ENCODE results near the gene GLRX.

GLRX gene

DNA sequence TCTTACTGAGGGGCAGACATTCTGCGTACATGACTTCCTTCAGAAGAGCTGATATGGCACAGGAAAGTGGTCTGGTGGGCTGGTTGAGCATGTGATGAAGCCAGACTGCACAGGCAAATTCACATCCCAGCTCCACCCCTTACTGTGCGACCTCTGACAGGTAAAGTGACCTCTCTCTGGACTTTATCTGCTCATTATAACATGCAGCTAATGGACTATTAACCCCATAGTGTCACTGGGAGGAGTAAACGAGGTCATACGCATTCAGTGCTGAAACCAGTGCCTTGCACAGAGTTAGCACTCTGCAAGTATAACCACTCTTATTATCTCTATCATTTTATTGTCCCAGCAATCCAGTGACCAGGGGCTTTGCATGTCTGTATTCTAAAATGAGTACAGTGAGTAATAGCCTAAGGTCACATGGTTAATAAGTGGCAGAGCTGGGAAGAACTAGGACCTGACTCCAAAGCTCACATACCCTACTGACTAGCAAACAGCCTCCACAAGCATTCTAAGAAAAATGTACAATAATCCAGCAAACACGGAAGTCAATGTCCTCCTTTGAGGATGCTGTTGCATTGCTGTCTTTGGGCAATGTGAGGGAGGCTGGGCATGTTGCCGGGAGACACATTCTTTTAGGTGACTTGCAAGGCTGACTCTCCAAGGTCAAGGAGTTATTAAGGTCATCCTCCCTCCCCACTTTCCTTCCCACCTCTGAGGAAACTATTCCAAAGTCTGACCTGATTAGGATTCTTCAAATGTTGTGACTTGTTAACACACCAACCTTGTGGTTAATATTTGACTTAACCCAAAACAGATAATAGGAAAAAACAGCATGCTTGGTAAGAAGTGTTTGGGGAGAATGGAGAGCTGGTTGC lies 19.0 kb downstream of the GLRX start:
- Histone ChIP-seq H3K4me1 (ENCODE audit: insufficient read depth, low read length) (no peaks in the 10 kb centered on the region), H3K9me3 (ENCODE audit: insufficient read depth, low read depth, low read length) (no peaks in the 10 kb centered on the region), H3K36me3 (ENCODE audit: insufficient read depth, low read length) (no peaks in the 10 kb centered on the region), H3K9ac (ENCODE audit: low read depth, low read length) (no peak overlapping the region), H3K4me3 (ENCODE audit: low read length) (no peak overlapping the region), H3K27me3 (ENCODE audit: insufficient read depth, low read length) (no peaks in the 10 kb centered on the region), H3K27ac (ENCODE audit: low read depth, low read length) (no peak overlapping the region)
- 95% methylated on average over 5 of the region's 6 CpGs for WGBS

DNA sequence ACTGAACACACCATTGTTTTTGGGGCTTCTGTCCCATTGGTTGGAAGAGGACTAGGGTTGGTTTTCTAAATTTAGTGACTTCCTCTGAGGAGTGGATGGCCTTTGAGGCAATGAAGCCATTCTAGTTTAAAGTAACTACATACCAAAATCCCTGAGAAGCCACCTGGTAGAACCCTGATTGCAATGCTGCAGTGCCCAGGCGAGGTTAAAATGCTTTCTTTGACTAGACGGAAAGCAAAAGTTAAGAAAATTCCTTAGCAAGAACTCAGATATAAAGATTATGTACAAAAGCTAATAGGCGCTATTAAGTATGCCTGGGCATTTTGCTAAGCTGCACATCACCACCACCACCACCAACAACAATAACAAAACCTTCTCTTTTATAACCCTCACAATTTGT lies 20.6 kb downstream of the GLRX start:
- Histone ChIP-seq H3K9me3 (ENCODE audit: insufficient read depth, low read depth, low read length) (no peaks in the 10 kb centered on the region), H3K27me3 (ENCODE audit: insufficient read depth, low read length) (no peaks in the 10 kb centered on the region), H3K9ac (ENCODE audit: low read depth, low read length) (no peak overlapping the region), H3K4me1 (ENCODE audit: insufficient read depth, low read length) (no peaks in the 10 kb centered on the region), H3K4me3 (ENCODE audit: low read length) (no peak overlapping the region), H3K27ac (ENCODE audit: low read depth, low read length) (no peak overlapping the region), H3K36me3 (ENCODE audit: insufficient read depth, low read length) (no peaks in the 10 kb centered on the region)
- WGBS: 100% methylated on average over 2 of the region's 3 CpGs

DNA sequence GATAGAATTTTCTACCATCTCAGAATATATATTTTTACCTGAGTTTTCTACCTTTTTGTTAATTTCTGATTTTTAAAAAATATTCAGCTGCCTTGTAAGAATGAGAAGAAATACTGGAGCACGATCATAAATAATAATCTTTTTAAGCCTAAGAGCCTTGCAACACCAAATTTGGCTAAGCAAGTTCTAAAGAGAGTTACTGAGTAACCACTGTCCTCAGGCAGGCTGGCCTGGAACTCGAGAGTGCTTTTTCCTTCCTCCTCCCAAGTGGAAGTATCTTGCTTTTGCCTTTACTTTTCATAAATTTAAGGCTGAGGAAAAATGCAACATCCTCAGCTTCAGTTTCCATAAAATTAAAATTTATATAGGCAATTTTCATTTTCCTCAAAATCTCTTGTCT lies 21.0 kb downstream of the GLRX start:
- Histone ChIP-seq H3K4me1 (ENCODE audit: insufficient read depth, low read length) (no peaks in the 10 kb centered on the region), H3K27me3 (ENCODE audit: insufficient read depth, low read length) (no peaks in the 10 kb centered on the region), H3K9ac (ENCODE audit: low read depth, low read length) (no peak overlapping the region), H3K36me3 (ENCODE audit: insufficient read depth, low read length) (no peaks in the 10 kb centered on the region), H3K27ac (ENCODE audit: low read depth, low read length) (no peak overlapping the region), H3K4me3 (ENCODE audit: low read length) (no peak overlapping the region), H3K9me3 (ENCODE audit: insufficient read depth, low read depth, low read length) (no peaks in the 10 kb centered on the region)
- 91% methylated on average over 2 of the region's 2 CpGs for WGBS

DNA sequence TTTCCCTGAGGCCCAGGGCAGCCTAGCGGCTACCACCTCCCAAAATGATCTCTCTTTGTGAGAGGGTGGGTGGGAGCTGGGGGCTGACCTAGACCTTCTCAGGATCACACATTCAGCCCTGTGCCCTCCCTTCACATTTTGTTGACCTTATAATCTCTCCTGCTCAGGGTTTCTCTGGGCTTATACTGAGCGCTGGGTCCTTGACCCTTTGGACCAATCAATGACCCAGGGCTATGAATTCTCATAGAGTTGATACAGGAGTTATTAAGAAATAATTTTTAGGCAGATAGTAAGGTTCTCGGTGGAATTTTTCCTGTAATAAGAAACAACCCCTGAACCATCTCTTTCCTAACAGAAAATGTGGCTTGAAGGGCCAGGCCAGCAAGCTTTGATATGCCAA lies 22.0 kb downstream of the GLRX start:
- Histone ChIP-seq H3K27ac (ENCODE audit: low read depth, low read length) (no peak overlapping the region), H3K27me3 (ENCODE audit: insufficient read depth, low read length) (no peaks in the 10 kb centered on the region), H3K9me3 (ENCODE audit: insufficient read depth, low read depth, low read length) (no peaks in the 10 kb centered on the region), H3K4me3 (ENCODE audit: low read length) (no peak overlapping the region), H3K9ac (ENCODE audit: low read depth, low read length) (no peak overlapping the region), H3K36me3 (ENCODE audit: insufficient read depth, low read length) (no peaks in the 10 kb centered on the region), H3K4me1 (ENCODE audit: insufficient read depth, low read length) (no peaks in the 10 kb centered on the region)
- WGBS: 99% methylated on average over 3 of the region's 3 CpGs

DNA sequence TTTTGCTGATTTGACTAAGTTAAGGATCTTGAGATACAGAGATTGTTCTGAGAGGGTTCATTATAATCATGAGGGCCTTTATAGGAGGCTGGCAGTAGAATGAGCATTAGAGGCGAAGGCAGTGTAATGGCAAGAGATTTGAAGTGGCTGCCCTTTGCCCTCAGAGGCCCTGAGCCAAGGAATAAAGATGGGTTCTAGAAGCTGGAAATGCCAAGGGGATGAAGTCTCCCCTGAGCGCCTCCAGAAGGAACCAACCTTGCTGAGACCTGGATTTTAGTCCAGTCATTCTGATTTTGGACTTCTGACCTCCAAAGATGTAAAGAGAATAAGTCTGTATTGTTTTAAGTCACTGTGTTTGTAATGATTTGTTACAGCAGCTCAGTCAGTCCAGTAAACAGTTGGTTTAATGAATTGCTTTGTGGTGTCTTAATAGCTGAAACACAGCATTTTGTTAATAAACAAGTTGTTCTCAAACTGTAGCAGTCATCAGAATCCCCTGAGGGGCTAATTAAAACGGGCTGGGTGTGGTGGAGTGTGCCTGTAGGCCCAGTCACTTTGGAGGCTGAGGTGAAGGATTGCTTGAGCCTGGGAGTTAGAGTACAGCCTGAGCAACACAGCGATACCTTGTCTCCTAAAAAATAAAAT lies 23.2 kb downstream of the GLRX start:
- H3K9ac ChIP-seq (ENCODE audit: low read depth, low read length): no peak overlapping the region
- no peaks in the 10 kb centered on the region for H3K27me3 ChIP-seq (ENCODE audit: insufficient read depth, low read length)
- no peaks in the 10 kb centered on the region for H3K4me1 ChIP-seq (ENCODE audit: insufficient read depth, low read length)
- WGBS: 96% methylated on average over 4 of the region's 4 CpGs
- H3K9me3 ChIP-seq (ENCODE audit: insufficient read depth, low read depth, low read length): no peaks in the 10 kb centered on the region
- no peak overlapping the region for H3K4me3 ChIP-seq (ENCODE audit: low read length)
- H3K27ac ChIP-seq (ENCODE audit: low read depth, low read length): no peak overlapping the region
- no peaks in the 10 kb centered on the region for H3K36me3 ChIP-seq (ENCODE audit: insufficient read depth, low read length)

DNA sequence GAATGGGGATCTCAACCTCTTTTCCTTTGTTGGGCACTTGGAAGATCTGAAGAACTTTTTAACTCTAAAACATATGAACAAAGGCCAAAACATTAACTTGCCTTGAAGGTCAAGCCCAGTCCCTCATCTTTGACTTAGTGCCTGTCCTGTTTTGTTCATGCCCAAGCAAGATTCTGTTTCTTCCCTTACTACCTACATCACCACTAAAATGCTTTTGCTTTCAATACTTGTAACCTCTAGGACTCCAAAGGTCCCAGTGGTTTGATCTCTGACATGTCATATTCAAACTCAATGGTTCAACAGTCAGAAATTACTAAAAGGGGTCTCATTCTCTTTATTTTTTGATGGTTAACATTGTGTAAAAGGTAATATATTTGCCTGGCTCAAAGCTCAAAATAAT lies 24.0 kb downstream of the GLRX start:
- Histone ChIP-seq H3K4me1 (ENCODE audit: insufficient read depth, low read length) (no peaks in the 10 kb centered on the region), H3K9me3 (ENCODE audit: insufficient read depth, low read depth, low read length) (no peaks in the 10 kb centered on the region), H3K27me3 (ENCODE audit: insufficient read depth, low read length) (no peaks in the 10 kb centered on the region), H3K36me3 (ENCODE audit: insufficient read depth, low read length) (no peaks in the 10 kb centered on the region), H3K27ac (ENCODE audit: low read depth, low read length) (no peak overlapping the region), H3K9ac (ENCODE audit: low read depth, low read length) (no peak overlapping the region), H3K4me3 (ENCODE audit: low read length) (no peak overlapping the region)

DNA sequence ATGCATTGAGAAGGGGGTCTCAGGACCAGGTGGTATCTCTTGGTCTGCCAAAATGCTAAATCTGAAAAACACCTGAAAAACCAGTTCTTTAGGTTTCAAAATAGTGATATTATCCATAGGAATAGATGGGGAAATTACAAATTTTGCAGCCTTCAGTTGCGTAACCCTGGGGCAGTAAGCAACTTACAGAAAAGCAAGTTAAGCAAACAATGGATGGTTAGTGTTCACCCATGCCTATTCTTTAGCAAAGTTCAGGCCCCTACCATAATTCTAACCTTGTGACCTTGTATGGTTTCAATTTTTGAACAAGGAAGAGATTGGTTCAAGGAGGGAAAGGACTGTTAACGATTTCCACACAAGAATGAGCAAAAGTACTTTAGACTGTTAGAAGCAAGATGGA lies 24.5 kb downstream of the GLRX start:
- Histone ChIP-seq H3K27me3 (ENCODE audit: insufficient read depth, low read length) (no peaks in the 10 kb centered on the region), H3K27ac (ENCODE audit: low read depth, low read length) (no peak overlapping the region), H3K4me1 (ENCODE audit: insufficient read depth, low read length) (no peaks in the 10 kb centered on the region), H3K4me3 (ENCODE audit: low read length) (no peak overlapping the region), H3K9ac (ENCODE audit: low read depth, low read length) (no peak overlapping the region), H3K9me3 (ENCODE audit: insufficient read depth, low read depth, low read length) (no peaks in the 10 kb centered on the region), H3K36me3 (ENCODE audit: insufficient read depth, low read length) (no peaks in the 10 kb centered on the region)
- 89% methylated on average over 2 of the region's 2 CpGs for WGBS

DNA sequence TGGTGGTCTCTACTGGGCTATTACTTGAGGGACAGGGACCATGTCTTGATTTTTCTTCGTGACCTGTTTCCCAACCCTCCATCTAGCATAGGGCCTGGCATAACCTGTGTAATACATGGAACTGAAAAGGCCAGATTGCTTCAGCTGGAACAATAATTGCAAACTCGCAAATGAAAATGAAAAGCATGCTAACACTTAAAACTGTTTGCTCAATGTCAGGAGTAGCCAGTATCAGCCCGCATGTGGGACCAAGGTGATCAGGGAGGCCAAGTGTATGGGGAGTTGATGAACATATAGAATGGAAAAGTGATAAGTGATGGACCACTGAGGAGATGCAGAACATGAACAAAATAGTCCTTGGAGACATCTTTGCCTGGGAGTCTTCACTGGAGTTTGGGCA lies 25.2 kb downstream of the GLRX start:
- H3K4me1 ChIP-seq (ENCODE audit: insufficient read depth, low read length): no peaks in the 10 kb centered on the region
- no peak overlapping the region for H3K4me3 ChIP-seq (ENCODE audit: low read length)
- no peaks in the 10 kb centered on the region for H3K9me3 ChIP-seq (ENCODE audit: insufficient read depth, low read depth, low read length)
- no peaks in the 10 kb centered on the region for H3K36me3 ChIP-seq (ENCODE audit: insufficient read depth, low read length)
- no peak overlapping the region for H3K9ac ChIP-seq (ENCODE audit: low read depth, low read length)
- WGBS: 92% methylated on average over 3 of the region's 3 CpGs
- no peak overlapping the region for H3K27ac ChIP-seq (ENCODE audit: low read depth, low read length)
- H3K27me3 ChIP-seq (ENCODE audit: insufficient read depth, low read length): no peaks in the 10 kb centered on the region

DNA sequence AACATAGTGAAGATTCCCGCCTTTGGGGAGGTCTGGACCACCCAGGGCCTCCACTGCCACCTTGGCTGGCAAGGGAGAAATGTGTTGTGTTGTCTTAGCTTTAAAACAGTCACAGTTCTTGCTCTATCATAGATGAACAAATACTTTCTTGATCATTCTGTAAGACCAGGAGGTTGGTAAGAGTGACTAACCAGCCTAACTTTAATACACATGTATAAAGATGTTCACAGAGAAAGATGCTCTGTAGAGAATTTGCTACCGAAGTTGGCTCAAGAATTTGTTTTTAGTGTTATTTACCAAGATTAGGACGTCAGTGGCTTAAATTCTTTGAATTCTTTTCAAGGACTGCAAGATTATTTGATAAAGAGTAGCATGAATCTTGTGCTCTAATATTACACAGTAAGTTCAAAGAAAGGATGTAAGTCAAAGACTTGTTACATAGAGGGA lies 28.4 kb downstream of the GLRX start:
- Histone ChIP-seq H3K4me1 (ENCODE audit: insufficient read depth, low read length) (no peaks in the 10 kb centered on the region), H3K36me3 (ENCODE audit: insufficient read depth, low read length) (no peaks in the 10 kb centered on the region), H3K9me3 (ENCODE audit: insufficient read depth, low read depth, low read length) (no peaks in the 10 kb centered on the region), H3K27me3 (ENCODE audit: insufficient read depth, low read length) (no peaks in the 10 kb centered on the region), H3K9ac (ENCODE audit: low read depth, low read length) (no peak overlapping the region), H3K4me3 (ENCODE audit: low read length) (no peak overlapping the region), H3K27ac (ENCODE audit: low read depth, low read length) (no peak overlapping the region)
- WGBS: 85% methylated on average over 3 of the region's 3 CpGs

DNA sequence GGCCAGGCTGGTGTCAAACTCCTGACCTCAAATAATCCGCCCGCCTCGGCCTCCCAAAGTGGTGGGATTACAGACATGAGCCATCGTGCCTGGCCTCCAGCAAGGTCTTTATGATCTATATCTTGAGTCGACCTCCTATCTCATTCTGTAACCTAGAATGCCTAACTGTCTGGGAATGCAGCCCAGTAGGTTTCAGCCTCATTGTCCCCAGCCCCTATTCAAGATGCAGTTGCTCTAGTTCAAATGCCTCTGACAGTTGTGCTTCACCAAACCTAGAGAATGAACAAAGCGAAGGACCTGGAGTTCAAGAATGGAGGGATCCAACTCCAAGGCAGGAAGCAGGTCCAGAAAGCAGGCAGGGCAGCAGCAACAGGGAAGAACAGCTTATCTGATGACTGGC lies 30.8 kb downstream of the GLRX start:
- Histone ChIP-seq H3K27ac (ENCODE audit: low read depth, low read length) (no peak overlapping the region), H3K4me3 (ENCODE audit: low read length) (no peak overlapping the region), H3K9me3 (ENCODE audit: insufficient read depth, low read depth, low read length) (no peaks in the 10 kb centered on the region), H3K27me3 (ENCODE audit: insufficient read depth, low read length) (no peaks in the 10 kb centered on the region), H3K36me3 (ENCODE audit: insufficient read depth, low read length) (no peaks in the 10 kb centered on the region), H3K4me1 (ENCODE audit: insufficient read depth, low read length) (no peaks in the 10 kb centered on the region), H3K9ac (ENCODE audit: low read depth, low read length) (no peak overlapping the region)
- WGBS: 91% methylated on average over 6 of the region's 6 CpGs

DNA sequence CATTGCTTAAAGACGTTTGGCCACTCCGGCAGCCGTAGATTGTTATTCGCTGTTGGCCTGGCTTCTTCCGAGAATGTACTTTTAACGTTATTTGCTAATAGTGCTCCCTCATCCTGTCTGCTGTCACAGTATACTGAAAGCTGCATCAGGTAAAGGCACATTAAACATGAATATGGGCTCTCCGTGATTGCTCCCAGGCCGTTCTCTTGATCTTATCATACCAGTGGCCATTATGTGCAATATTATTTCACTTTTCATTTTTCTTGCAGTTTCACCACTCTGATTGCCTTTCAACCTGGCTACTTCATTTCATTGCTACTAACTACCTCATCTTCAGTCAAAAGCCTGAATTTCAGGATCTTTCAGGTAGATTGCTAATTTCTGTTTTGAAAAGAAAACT lies 34.0 kb downstream of the GLRX start:
- H3K9ac ChIP-seq (ENCODE audit: low read depth, low read length): no peak overlapping the region
- H3K4me1 ChIP-seq (ENCODE audit: insufficient read depth, low read length): no peaks in the 10 kb centered on the region
- 92% methylated on average over 8 of the region's 8 CpGs for WGBS
- H3K27me3 ChIP-seq (ENCODE audit: insufficient read depth, low read length): no peaks in the 10 kb centered on the region
- no peak overlapping the region for H3K27ac ChIP-seq (ENCODE audit: low read depth, low read length)
- H3K4me3 ChIP-seq (ENCODE audit: low read length): no peak overlapping the region
- no peaks in the 10 kb centered on the region for H3K36me3 ChIP-seq (ENCODE audit: insufficient read depth, low read length)
- H3K9me3 ChIP-seq (ENCODE audit: insufficient read depth, low read depth, low read length): no peaks in the 10 kb centered on the region
